Activated T-cell treated with anti-CD3 and anti-CD28 coated beads, Interleukin-2, amount 50 U/mL, for 24 hours (primary cell): ENCODE results near the gene STK39.
"Not testable (repeated sequence)": the region's sequence is repeated elsewhere in the genome, so short reads cannot be mapped to it uniquely, and the experiment has no call there.

ENCODE experiments used
- DNase-seq: peaks from one replicate; pipeline ENCODE4 v3.0.0-alpha.2; 2020
- H3K27ac Mint-ChIP-seq: 2 replicates; pipeline ENCODE4 v1.8.0; 2020; ENCODE audit warnings: mild to moderate bottlenecking, mixed read lengths
- H3K27me3 Mint-ChIP-seq: 2 replicates; pipeline ENCODE4 v1.8.0; 2020; ENCODE audit warnings: mixed read lengths
- H3K36me3 Mint-ChIP-seq: 2 replicates; pipeline ENCODE4 v1.8.0; 2020; ENCODE audit warnings: low read depth, mixed read lengths
- H3K4me1 Mint-ChIP-seq: 2 replicates; pipeline ENCODE4 v1.8.0; 2020; ENCODE audit warnings: low read depth, mixed read lengths
- H3K4me3 Mint-ChIP-seq: 2 replicates; pipeline ENCODE4 v1.8.0; 2020; ENCODE audit warnings: mild to moderate bottlenecking, moderate library complexity, mixed read lengths
- H3K9me3 Mint-ChIP-seq: 2 replicates; pipeline ENCODE4 v1.8.0; 2020; ENCODE audit warnings: mixed read lengths

STK39 gene

GRCh38 chr2:168114619-168115018 lies 132.8 kb downstream of the STK39 start:
- DNase-seq, result no peak

GRCh38 chr2:168114040-168114439 lies 133.4 kb downstream of the STK39 start:
- Mint-ChIP-seq H3K27ac (no peak overlapping the region), H3K4me1 (no peaks in the 10 kb centered on the region), H3K9me3 (no peaks in the 10 kb centered on the region), H3K27me3 (no peaks in the 10 kb centered on the region), H3K4me3 (no peak overlapping the region), H3K36me3 (peaks cover 57% of the 10 kb centered on the region)
- no peak for DNase-seq

More at GRCh38 chr2:168114619-168115018, 132.8 kb downstream of the STK39 start:
- Mint-ChIP-seq H3K27me3 (no peaks in the 10 kb centered on the region), H3K36me3 (peaks cover 51% of the 10 kb centered on the region), H3K4me3 (no peak overlapping the region), H3K27ac (no peak overlapping the region), H3K4me1 (no peaks in the 10 kb centered on the region), H3K9me3 (no peaks in the 10 kb centered on the region)

DNA sequence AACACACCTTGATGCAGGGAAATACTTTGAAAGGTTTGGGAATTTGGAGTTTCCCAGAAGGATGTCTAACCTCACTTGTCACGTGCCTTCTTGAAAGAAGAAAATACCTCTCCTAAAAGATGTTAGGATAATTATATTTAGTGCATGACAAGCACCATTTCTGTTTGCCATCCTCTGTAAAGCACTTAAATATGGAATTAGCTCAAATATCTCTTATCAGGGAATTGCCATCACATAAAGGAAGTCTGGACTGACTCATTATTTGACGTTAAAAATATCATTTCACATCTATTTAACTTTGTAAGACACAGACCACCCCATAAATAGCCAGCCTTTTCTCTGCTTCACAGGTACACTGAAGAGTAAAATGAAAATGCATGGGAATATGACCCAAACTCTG lies 140.1 kb downstream of the STK39 start:
- Mint-ChIP-seq H3K27me3 (no peaks in the 10 kb centered on the region), H3K27ac (no peak overlapping the region), H3K9me3 (no peaks in the 10 kb centered on the region), H3K4me3 (no peak overlapping the region), H3K36me3 (peaks cover 76% of the 10 kb centered on the region), H3K4me1 (no peaks in the 10 kb centered on the region)
- no peak for DNase-seq

DNA sequence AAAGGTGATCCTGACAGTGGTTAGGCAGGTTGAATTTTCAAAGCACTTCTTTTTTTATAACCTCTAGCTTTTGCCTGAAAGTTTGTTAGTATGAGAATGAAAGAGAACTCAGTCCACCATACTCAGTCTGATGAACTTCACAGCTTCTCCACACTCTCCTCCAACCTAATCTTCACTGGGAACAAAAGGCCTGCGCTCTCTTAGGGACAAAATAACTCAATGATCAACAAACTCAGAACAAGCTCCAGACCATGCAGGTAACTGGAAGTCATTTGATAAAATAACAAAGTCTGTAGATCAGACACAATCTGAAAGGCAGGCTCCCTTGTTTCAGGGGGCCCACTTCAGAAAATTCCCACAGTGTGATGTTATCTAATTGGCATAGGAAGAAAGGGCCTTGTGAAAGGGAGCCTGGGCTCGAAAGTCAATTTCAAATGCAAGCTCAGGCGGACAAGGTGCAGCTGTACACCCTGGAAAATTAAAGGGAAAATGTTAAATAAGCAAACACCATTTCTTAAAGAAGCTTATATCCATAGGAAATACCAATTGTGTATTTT lies 142.2 kb downstream of the STK39 start:
- H3K4me3 Mint-ChIP-seq, result no peak overlapping the region
- no peaks in the 10 kb centered on the region for H3K9me3 Mint-ChIP-seq
- DNase-seq, result no peak
- no peaks in the 10 kb centered on the region for H3K4me1 Mint-ChIP-seq
- H3K27me3 Mint-ChIP-seq, result no peaks in the 10 kb centered on the region
- H3K36me3 Mint-ChIP-seq, result peaks cover 73% of the 10 kb centered on the region
- no peak overlapping the region for H3K27ac Mint-ChIP-seq

GRCh38 chr2:168097431-168097830 lies 150.0 kb downstream of the STK39 start:
- Mint-ChIP-seq H3K27me3 (no peaks in the 10 kb centered on the region), H3K27ac (no peak overlapping the region), H3K9me3 (no peaks in the 10 kb centered on the region)

DNA sequence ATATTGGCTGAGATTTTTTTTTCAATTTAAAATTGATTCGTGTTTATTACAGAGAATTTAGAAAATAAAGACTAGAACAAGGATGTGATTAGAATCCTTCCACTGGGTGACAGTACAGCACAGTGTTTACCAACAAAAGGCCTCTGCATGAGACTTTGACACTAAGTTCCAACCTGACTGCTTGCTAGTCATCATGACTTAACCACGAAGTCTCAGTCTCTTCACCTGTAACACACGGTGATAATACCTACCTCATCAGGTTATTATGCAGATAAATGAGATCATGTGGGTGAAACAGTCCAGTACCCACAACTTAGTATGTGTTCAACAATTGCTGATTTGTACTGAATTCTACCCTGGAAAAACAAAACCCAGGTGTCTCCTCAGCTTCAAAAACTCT lies 151.2 kb downstream of the STK39 start:
- Mint-ChIP-seq H3K27me3 (no peaks in the 10 kb centered on the region), H3K9me3 (no peaks in the 10 kb centered on the region), H3K4me1 (peaks cover under 1% of the 10 kb centered on the region), H3K36me3 (peaks cover 20% of the 10 kb centered on the region), H3K27ac (no peak overlapping the region), H3K4me3 (no peak overlapping the region)
- DNase-seq, result no peak

More at GRCh38 chr2:168097431-168097830, 150.0 kb downstream of the STK39 start:
- peaks cover 28% of the 10 kb centered on the region for H3K36me3 Mint-ChIP-seq
- H3K4me1 Mint-ChIP-seq, result no peaks in the 10 kb centered on the region
- no peak for DNase-seq
- H3K4me3 Mint-ChIP-seq, result no peak overlapping the region

DNA sequence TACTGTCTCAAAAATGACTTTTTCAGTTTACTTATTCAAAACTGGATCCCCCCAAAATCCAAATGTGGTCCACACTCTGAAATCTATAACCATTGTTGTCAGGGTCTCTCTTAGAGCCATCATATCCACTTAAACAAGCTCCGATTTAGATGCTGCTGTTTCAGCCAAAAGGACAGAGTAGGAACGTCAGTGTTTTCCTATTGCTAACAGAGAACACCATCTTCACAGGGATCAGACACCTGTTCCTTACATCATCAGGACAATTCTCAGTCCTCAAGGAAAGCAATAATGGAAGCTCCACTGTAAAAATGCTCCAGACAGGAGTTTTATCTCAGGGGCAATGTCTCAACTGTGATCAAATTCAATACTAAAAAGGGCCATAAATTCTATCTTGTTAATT lies 155.4 kb downstream of the STK39 start:
- H3K27me3 Mint-ChIP-seq, result no peaks in the 10 kb centered on the region
- H3K36me3 Mint-ChIP-seq, result peaks cover 18% of the 10 kb centered on the region
- no peak for DNase-seq
- no peak overlapping the region for H3K4me3 Mint-ChIP-seq
- no peak overlapping the region for H3K27ac Mint-ChIP-seq
- no peaks in the 10 kb centered on the region for H3K9me3 Mint-ChIP-seq
- H3K4me1 Mint-ChIP-seq, result peaks cover 20% of the 10 kb centered on the region

GRCh38 chr2:168090366-168091135 lies 156.8 kb downstream of the STK39 start:
- Mint-ChIP-seq H3K9me3 (no peaks in the 10 kb centered on the region), H3K36me3 (peaks cover 20% of the 10 kb centered on the region), H3K4me3 (no peak overlapping the region), H3K27ac (peak overlapping the region; percentile 31), H3K4me1 (peaks cover 20% of the 10 kb centered on the region), H3K27me3 (no peaks in the 10 kb centered on the region)
- no peak for DNase-seq

DNA sequence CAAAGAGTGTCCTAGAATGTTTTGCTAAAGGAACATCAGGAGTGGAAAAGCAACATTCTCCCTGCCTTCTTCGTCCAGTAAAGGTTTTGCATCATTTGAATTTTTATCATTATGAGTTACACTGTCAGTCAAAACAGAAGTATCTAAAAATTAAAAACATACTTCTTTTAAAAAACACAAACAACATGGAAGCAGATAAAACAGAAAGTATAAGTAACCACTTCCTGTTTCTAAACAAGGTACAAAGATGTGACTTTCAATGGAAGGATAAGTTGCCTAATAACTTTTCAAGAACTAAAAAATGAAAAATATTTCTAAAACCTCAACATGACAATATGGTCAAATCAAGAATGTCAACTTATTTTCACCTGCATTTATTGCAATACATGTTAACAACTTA lies 158.2 kb downstream of the STK39 start:
- Mint-ChIP-seq H3K36me3 (peaks cover 20% of the 10 kb centered on the region), H3K27ac (no peak overlapping the region), H3K9me3 (no peaks in the 10 kb centered on the region), H3K27me3 (no peaks in the 10 kb centered on the region), H3K4me3 (no peak overlapping the region), H3K4me1 (peaks cover 20% of the 10 kb centered on the region)
- no peak for DNase-seq

DNA sequence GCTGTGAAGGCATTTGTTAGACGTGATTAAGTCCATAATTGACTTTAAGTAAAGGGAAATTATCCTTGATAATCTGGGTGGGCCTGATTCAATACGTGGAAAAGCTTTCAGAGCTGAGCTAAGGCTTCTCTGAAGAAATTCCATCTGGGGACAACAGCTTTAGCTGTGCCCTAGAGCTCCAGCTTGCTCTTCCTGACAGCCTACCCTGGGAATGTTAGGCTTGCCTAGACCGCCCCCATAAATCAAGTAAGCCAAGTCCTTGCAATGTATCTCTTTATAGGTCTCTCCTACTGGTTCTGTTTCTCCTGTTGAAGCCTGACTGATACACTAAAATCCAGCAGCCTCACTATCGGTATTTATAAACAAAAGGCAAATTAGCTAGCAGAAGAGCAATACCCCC lies 160.0 kb downstream of the STK39 start:
- Mint-ChIP-seq H3K4me3 (no peak overlapping the region), H3K36me3 (peaks cover 27% of the 10 kb centered on the region), H3K4me1 (peaks cover 20% of the 10 kb centered on the region), H3K27ac (no peak overlapping the region), H3K9me3 (no peaks in the 10 kb centered on the region), H3K27me3 (no peaks in the 10 kb centered on the region)
- DNase-seq, result no peak

DNA sequence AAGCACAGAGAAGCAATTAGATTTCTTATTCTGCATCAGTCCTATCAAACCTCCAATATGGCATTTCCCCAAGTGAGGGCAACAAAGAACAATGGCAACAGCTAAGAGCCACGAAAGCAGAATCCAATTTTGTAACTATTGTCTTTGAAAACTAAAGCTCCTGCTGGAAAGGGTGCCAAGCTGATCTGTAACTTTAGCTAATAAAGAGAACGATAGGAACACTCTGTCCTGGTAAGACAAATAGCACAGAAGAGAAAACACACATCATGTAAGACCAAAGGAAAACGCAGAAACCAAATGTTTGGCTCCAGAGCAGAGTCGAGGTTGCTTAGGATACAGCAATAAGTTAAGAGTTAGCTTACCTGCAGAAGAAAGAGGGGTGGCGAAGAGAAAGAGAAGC lies 160.5 kb downstream of the STK39 start:
- peaks cover 29% of the 10 kb centered on the region for H3K36me3 Mint-ChIP-seq
- peaks cover 2% of the 10 kb centered on the region for H3K9me3 Mint-ChIP-seq

DNA sequence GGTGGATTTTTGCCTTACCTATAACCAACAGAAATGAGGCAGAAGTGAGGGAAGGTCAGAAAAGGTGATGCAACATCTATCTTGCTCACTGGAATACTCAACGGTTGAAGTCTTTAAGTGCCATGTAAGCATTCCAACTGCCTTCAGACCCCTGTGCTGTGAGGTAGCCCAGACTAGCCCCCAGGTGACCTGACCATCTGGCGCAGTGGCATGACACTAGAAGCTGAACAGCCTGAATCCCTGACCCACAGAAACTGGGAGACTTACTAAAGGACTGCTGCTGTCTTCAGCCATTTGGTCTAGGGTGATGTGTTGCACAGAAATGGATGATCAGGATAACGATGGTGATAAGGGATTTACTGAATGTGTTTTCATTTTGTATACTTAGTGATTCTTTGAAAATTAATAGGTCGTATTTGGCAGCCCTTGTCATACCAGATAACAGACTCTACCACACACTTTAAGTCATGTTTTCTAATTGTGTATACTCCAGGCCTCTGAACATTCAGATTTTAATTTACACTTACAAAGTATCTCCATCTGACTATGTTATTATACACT lies 161.5 kb downstream of the STK39 start:
- Mint-ChIP-seq H3K4me1 (peaks cover 26% of the 10 kb centered on the region), H3K4me3 (no peak overlapping the region), H3K27me3 (no peaks in the 10 kb centered on the region), H3K27ac (no peak overlapping the region), H3K36me3 (peaks cover 36% of the 10 kb centered on the region), H3K9me3 (peaks cover 2% of the 10 kb centered on the region)
- DNase-seq, result no peak

More for the DNA sequence above, 160.5 kb downstream of the STK39 start:
- H3K4me3 Mint-ChIP-seq, result no peak overlapping the region
- H3K27ac Mint-ChIP-seq, result no peak overlapping the region
- no peak for DNase-seq
- H3K4me1 Mint-ChIP-seq, result peaks cover 22% of the 10 kb centered on the region
- no peaks in the 10 kb centered on the region for H3K27me3 Mint-ChIP-seq

DNA sequence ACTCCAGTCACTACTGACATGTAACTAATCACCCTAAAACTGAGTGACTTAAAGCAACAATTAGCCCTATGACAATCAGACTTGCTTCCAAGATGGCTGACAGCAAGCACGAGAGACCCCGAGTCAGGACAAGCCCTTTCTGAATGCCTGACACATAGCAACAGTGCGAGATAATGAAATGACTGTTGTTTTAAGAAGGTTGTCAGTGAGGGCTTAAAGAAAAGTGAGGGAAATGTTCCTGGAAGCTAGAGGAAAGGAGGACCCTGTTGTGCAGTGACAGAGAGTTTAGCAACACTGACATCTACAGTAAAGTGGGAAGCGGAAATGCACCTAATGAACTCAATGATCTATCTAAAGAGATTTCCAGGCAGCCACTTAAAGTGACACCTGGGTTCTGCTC lies 163.1 kb downstream of the STK39 start:
- no peak overlapping the region for H3K4me3 Mint-ChIP-seq
- peaks cover 38% of the 10 kb centered on the region for H3K36me3 Mint-ChIP-seq
- no peaks in the 10 kb centered on the region for H3K27me3 Mint-ChIP-seq
- peaks cover 16% of the 10 kb centered on the region for H3K4me1 Mint-ChIP-seq
- peaks cover 2% of the 10 kb centered on the region for H3K9me3 Mint-ChIP-seq
- DNase-seq, result no peak
- no peak overlapping the region for H3K27ac Mint-ChIP-seq

DNA sequence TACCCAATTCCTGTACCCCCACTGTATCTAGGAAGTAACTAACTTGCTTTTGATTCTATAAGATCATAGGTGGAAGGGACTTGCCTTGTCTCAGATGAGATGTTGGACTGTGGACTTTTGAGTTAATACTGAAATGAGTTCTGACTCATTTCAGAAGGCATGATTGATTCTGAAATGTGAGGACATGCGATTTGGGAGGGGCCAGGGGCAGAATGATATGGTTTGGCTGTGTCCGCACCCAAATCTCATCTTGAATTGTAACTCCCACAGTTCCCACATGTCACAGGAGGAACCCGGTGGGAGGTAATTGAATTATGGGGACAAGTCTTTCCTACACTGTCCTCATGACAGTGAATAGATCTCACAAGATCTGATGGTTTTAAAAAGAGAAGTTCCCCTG lies 165.9 kb downstream of the STK39 start:
- H3K4me3 Mint-ChIP-seq, DNase-seq: not testable (repeated sequence)

GRCh38 chr2:168079236-168079635 lies 168.2 kb downstream of the STK39 start:
- H3K4me3 Mint-ChIP-seq, result no peak overlapping the region
- H3K27me3 Mint-ChIP-seq, result no peaks in the 10 kb centered on the region
- peaks cover 58% of the 10 kb centered on the region for H3K36me3 Mint-ChIP-seq
- no peak overlapping the region for H3K27ac Mint-ChIP-seq
- DNase-seq, result no peak
- peaks cover 2% of the 10 kb centered on the region for H3K9me3 Mint-ChIP-seq
- H3K4me1 Mint-ChIP-seq, result peaks cover 12% of the 10 kb centered on the region

More for the DNA sequence above, 165.9 kb downstream of the STK39 start:
- peak overlapping the region; percentile 33 for H3K27ac Mint-ChIP-seq
- H3K4me1 Mint-ChIP-seq, result peaks cover 12% of the 10 kb centered on the region
- not testable (repeated sequence) for H3K9me3 Mint-ChIP-seq, H3K27me3 Mint-ChIP-seq
- H3K36me3 Mint-ChIP-seq, result peaks cover 41% of the 10 kb centered on the region
